GM12801 (cell line): ENCODE data around the gene SLC6A15.

Source experiments
- CTCF ChIP-seq: IDR thresholded peaks from one replicate; pipeline ENCODE4 v1.5.1; 2011; ENCODE audit warnings: control low read depth; ENCODE audit not compliant: insufficient read length; ENCODE audit errors: extremely low read depth

The SLC6A15 gene

GRCh38 chr12:84816916-84817695, 95.5 kb downstream of the SLC6A15 start:
- TF ChIP-seq CTCF, result no peak

GRCh38 chr12:84814664-84815245, 97.8 kb downstream of the SLC6A15 start:
- no peak for TF ChIP-seq CTCF

GRCh38 chr12:84813780-84814663, 98.6 kb downstream of the SLC6A15 start:
- no peak for TF ChIP-seq CTCF

GRCh38 chr12:84811291-84811690, 101.3 kb downstream of the SLC6A15 start:
- no peak for TF ChIP-seq CTCF

GRCh38 chr12:84810611-84811010, 102.0 kb downstream of the SLC6A15 start:
- no peak for TF ChIP-seq CTCF
